Glutamatergic neuron (in vitro differentiated cells): ENCODE results near the gene MIB2. TPM values are rescaled to one million over a fixed set of nuclear protein-coding genes. Genes with fewer than 3 reads are reported as not detected.

Experiments
- DNase-seq: peaks from one replicate; pipeline ENCODE4 v3.0.0; 2022
- H3K27ac Mint-ChIP-seq: one replicate; pipeline ENCODE4 v1.8.0; 2020; ENCODE audit warnings: mild to moderate bottlenecking, mixed read lengths, inconsistent platforms; ENCODE audit not compliant: unreplicated experiment
- H3K27me3 Mint-ChIP-seq: one replicate; pipeline ENCODE4 v1.8.0; 2020; ENCODE audit warnings: mild to moderate bottlenecking, moderate library complexity, mixed read lengths, inconsistent platforms; ENCODE audit not compliant: unreplicated experiment
- H3K36me3 Mint-ChIP-seq: one replicate; pipeline ENCODE4 v1.8.0; 2020; ENCODE audit warnings: mild to moderate bottlenecking, mixed read lengths, inconsistent platforms; ENCODE audit not compliant: unreplicated experiment
- H3K4me1 Mint-ChIP-seq: one replicate; pipeline ENCODE4 v1.8.0; 2020; ENCODE audit warnings: mild to moderate bottlenecking, low read depth, mixed read lengths, inconsistent platforms; ENCODE audit not compliant: unreplicated experiment
- H3K4me3 Mint-ChIP-seq: one replicate; pipeline ENCODE4 v1.8.0; 2020; ENCODE audit warnings: mild to moderate bottlenecking, mixed read lengths, inconsistent platforms; ENCODE audit not compliant: unreplicated experiment
- H3K9me3 Mint-ChIP-seq: one replicate; pipeline ENCODE4 v1.8.0; 2020; ENCODE audit warnings: mild to moderate bottlenecking, moderate library complexity, mixed read lengths, inconsistent platforms; ENCODE audit not compliant: unreplicated experiment
- total RNA-seq: library from RNA; stranded (reverse); fragmentation: NEBNext Ultra II Directional; extraction: Animal tissue kit (Norgen Biotek cat#: 25700); gene quantifications from one replicate; pipeline ENCODE4 v1.2.1, GENCODE V29; 2021; ENCODE audit not compliant: unreplicated experiment
- TF ChIP-seq, protein P1 (sequence below): fragments of 200-600 bp; sonication (generic); IDR thresholded peaks from one replicate; pipeline ENCODE4 v1.5.0; 2021; ENCODE audit not compliant: partially characterized antibody, unreplicated experiment

MIB2 gene
- total RNA-seq, 1 donor from 2014 or later, result 77.7 TPM

- Mint-ChIP-seq H3K27me3 (peaks cover 16% of the 10 kb centered on the region), H3K36me3 (no peaks in the 10 kb centered on the region), H3K4me3 (no peak overlapping the region), H3K9me3 (peaks cover 11% of the 10 kb centered on the region), H3K27ac (no peak overlapping the region), H3K4me1 (peaks cover 2% of the 10 kb centered on the region)
- peak; percentile 26 for DNase-seq
- TF ChIP-seq, protein P1, sequence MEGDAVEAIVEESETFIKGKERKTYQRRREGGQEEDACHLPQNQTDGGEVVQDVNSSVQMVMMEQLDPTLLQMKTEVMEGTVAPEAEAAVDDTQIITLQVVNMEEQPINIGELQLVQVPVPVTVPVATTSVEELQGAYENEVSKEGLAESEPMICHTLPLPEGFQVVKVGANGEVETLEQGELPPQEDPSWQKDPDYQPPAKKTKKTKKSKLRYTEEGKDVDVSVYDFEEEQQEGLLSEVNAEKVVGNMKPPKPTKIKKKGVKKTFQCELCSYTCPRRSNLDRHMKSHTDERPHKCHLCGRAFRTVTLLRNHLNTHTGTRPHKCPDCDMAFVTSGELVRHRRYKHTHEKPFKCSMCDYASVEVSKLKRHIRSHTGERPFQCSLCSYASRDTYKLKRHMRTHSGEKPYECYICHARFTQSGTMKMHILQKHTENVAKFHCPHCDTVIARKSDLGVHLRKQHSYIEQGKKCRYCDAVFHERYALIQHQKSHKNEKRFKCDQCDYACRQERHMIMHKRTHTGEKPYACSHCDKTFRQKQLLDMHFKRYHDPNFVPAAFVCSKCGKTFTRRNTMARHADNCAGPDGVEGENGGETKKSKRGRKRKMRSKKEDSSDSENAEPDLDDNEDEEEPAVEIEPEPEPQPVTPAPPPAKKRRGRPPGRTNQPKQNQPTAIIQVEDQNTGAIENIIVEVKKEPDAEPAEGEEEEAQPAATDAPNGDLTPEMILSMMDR, result no peak
These were observed 12.8 kb downstream of the MIB2 start for GRCh38 chr1:1627829-1628753.

GRCh38 chr1:1628754-1629429 lies 13.6 kb downstream of the MIB2 start:
- Mint-ChIP-seq H3K36me3 (no peaks in the 10 kb centered on the region), H3K9me3 (peaks cover 11% of the 10 kb centered on the region), H3K4me1 (peaks cover 2% of the 10 kb centered on the region), H3K27me3 (peaks cover 16% of the 10 kb centered on the region), H3K4me3 (no peak overlapping the region), H3K27ac (no peak overlapping the region)
- TF ChIP-seq, protein P1, result no peak
- DNase-seq, result peak; percentile 54

- H3K4me3 Mint-ChIP-seq, result peak overlapping the region; percentile 67
- no peak for DNase-seq
- H3K36me3 Mint-ChIP-seq, result no peaks in the 10 kb centered on the region
- H3K9me3 Mint-ChIP-seq, result peaks cover 11% of the 10 kb centered on the region
- TF ChIP-seq, protein P1, result no peak
- peak overlapping the region; percentile 86 for H3K27ac Mint-ChIP-seq
- peaks cover 2% of the 10 kb centered on the region for H3K4me1 Mint-ChIP-seq
- H3K27me3 Mint-ChIP-seq, result peaks cover 13% of the 10 kb centered on the region
These were observed 14.3 kb downstream of the MIB2 start for GRCh38 chr1:1629430-1630190.

GRCh38 chr1:1630191-1630964 lies 15.1 kb downstream of the MIB2 start:
- TF ChIP-seq, protein P1, result no peak
- H3K4me3 Mint-ChIP-seq, result peak overlapping the region; percentile 85
- H3K27me3 Mint-ChIP-seq, result peaks cover 10% of the 10 kb centered on the region
- H3K9me3 Mint-ChIP-seq, result peaks cover 9% of the 10 kb centered on the region
- peaks cover 2% of the 10 kb centered on the region for H3K4me1 Mint-ChIP-seq
- H3K27ac Mint-ChIP-seq, result peak overlapping the region; percentile 90
- DNase-seq, result peak; percentile 98
- H3K36me3 Mint-ChIP-seq, result no peaks in the 10 kb centered on the region
